H7 (cell line): ENCODE measurements around the gene SALL1. TPM values are rescaled to one million over a fixed set of nuclear protein-coding genes. Genes with fewer than 3 reads are reported as not detected.

Experiments
- DNase-seq: peaks from one replicate; pipeline ENCODE4 v3.0.0; 2012
- H3K27me3 ChIP-seq: 2 replicates; pipeline ENCODE4 v1.6.0; 2011; ENCODE audit warnings: mild to moderate bottlenecking, low read length; ENCODE audit not compliant: control insufficient read depth, insufficient read depth
- H3K36me3 ChIP-seq: replicated peaks from 2 replicates; pipeline ENCODE4 v1.5.1; 2011; ENCODE audit warnings: low read length; ENCODE audit not compliant: control insufficient read depth, insufficient read depth
- H3K4me3 ChIP-seq: 2 replicates; pipeline ENCODE4 v1.5.1; 2011; ENCODE audit warnings: low read depth, mild to moderate bottlenecking, control low read depth, low read length, moderate library complexity; ENCODE audit not compliant: insufficient read depth
- total RNA-seq: library from RNA; depleted of rRNA; stranded (reverse); fragments of >200 nt; shearing (Covaris generic); gene quantifications from 2 replicates; pipeline ENCODE4 v1.2.3, GENCODE V29; 2014

SALL1 gene
- total RNA-seq, 1 experiment from 2014 or later: 38.2 TPM

DNA sequence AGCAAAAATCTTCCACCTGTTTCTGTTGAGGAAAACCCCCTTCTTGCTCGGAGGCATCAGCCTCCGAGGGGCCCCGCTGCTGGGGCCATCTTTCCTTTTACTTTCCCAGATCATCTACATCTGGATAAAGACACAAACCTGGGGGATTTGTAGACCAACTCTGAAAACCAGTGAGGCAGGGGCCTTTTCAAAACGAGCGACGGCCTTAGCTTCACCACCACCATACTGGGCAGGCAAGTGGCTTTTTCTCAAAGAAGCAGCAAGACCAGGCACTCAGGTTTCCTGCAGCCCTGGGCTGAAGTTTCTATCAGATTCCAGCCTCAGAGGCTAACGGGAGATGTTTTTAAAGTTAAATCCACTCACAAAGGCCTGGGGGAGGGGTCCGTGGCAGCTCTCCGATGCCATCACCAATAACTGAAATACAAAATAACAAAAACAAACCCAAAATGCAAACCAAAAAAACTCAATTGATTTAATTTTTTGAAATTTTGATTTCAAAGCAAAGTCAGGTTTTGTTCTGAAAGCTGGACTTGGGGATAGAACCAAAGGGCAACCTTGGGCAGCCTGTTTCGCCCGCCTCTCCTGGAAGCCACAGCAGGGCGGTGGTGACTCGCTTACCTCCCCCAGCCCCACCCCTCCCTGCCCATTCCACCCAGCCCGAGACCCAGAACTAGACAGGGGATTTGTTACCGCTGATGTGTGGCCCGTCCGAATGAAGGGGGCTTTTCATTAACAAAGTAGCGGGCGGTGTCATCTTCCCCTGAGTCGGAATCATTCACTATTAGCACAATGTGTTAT, 55.8 kb downstream of the SALL1 start:
- H3K27me3 ChIP-seq: no peaks in the 10 kb centered on the region; the same call in 1 of the 2 replicates
- H3K36me3 ChIP-seq: no peaks in the 10 kb centered on the region
- DNase-seq: peak; percentile 32
- no peak overlapping the region for H3K4me3 ChIP-seq

DNA sequence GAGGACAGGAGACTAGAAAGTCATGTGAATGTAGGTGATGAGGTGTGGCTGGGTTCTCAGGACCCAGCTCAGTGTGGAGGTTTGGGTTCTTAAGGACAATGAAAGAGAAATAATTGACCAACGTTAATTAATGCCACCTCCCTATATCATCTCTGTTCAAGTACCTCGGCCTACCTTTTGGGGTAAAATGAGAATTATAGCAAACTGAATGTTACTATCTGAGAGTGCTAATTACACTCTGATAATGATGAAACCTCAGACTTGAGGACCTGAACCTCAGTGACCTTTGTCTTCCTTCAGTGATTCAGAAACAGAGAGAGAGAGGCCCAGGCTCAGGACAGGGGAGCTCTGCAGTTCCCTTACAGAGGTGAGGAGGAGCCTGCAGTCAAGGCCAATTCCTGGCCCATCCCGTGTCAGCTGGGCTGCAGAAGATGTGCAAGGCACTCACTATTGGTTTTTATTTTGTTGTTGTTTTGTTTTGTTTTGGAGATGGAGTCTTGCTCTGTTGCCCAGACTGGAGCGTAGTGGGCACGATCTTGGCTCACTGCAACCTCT, 57.3 kb downstream of the SALL1 start:
- Histone ChIP-seq H3K27me3 (no peaks in the 10 kb centered on the region; the same call in 1 of the 2 replicates), H3K36me3 (no peaks in the 10 kb centered on the region), H3K4me3 (no peak overlapping the region)
- DNase-seq: no peak
